ENCODE data around the gene JAZF1.

The JAZF1 gene

DNA sequence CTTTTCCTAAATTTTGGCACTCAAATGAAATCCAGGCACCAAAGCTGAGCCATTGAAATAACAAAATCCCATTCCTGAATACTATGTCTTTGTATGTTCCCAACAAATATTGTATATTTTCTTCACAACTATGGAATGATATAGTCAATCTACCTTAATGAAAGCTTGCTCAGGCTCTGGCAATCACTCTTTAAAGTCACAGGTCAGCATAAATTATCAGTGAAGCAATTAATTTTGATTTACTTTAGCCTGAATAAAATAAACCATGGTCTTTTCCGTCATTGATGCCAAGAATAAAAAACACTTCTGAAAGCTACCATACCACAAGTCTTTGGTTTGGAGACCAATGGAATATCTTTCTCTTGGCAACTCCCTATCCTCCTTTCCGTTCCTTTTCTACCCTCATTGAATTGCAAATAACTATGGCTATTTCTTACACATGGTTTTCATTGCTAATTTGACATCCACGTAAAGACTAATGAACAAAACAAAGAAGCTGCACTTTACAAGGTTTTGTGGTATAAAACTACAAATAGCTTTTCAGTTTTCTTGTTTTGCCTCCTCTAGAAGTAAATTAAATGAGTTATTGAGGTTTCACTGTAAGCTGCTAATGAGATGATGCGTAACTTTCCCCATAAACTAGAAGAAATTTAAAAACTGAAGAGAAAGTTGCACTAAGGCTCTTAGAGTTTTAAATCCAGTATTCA, 274.1 kb downstream of the JAZF1 start:
- Histone ChIP-seq H3K4me1 (ENCODE audit: insufficient read depth, insufficient read length) (peaks cover 4% of the 10 kb centered on the region), H3K36me3 (ENCODE audit: insufficient read depth, insufficient read length, low read length) (no peaks in the 10 kb centered on the region), H3K4me3 (ENCODE audit: insufficient read length, low read depth) (no peak overlapping the region), H3K27me3 (ENCODE audit: insufficient read depth, insufficient read length) (no peaks in the 10 kb centered on the region), H3K9ac (ENCODE audit: insufficient read length, low read depth) (no peak overlapping the region), H3K9me3 (ENCODE audit: insufficient read depth, low read length) (no peaks in the 10 kb centered on the region)
- DNase-seq (ENCODE audit: low read depth, low spot score): no peak
- TF ChIP-seq ZNF274 (IDR thresholded peaks at IDR 0.05; ENCODE audit: low read depth, low read length) (no peak), SUZ12 (IDR thresholded peaks at IDR 0.05; ENCODE audit: extremely low read depth, insufficient read depth, insufficient read length) (no peak), YY1 (IDR thresholded peaks at IDR 0.05; ENCODE audit: insufficient read depth, insufficient read length) (no peak)

DNA sequence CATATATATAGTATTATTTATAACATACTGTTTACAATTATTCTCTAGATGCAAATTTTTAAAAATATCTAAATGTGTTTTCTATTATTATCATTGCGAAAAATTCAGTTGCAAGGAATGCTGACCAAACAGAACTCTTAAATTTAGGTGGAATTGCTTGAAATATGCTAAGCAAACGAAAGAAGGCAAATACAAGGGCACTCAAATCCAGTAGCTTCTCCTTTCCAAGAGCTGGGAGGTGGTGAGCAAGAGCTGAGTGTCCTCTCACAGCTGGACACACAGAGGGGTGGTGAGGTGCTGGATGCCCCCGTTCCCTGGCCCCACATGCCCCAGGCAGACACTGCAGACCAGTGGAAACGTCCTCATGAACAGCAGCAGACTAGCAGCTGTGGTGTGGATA, 274.6 kb downstream of the JAZF1 start:
- DNase-seq (ENCODE audit: low read depth, low spot score): no peak
- no peak overlapping the region for H3K9ac ChIP-seq (ENCODE audit: insufficient read length, low read depth)
- no peak overlapping the region for H3K4me3 ChIP-seq (ENCODE audit: insufficient read length, low read depth)
- TF ChIP-seq SUZ12 (IDR thresholded peaks at IDR 0.05; ENCODE audit: extremely low read depth, insufficient read depth, insufficient read length): no peak
- no peak for TF ChIP-seq YY1 (IDR thresholded peaks at IDR 0.05; ENCODE audit: insufficient read depth, insufficient read length)
- TF ChIP-seq ZNF274 (IDR thresholded peaks at IDR 0.05; ENCODE audit: low read depth, low read length): no peak
- peaks cover 4% of the 10 kb centered on the region for H3K4me1 ChIP-seq (ENCODE audit: insufficient read depth, insufficient read length)
- no peaks in the 10 kb centered on the region for H3K27me3 ChIP-seq (ENCODE audit: insufficient read depth, insufficient read length)
- no peaks in the 10 kb centered on the region for H3K9me3 ChIP-seq (ENCODE audit: insufficient read depth, low read length)
- no peaks in the 10 kb centered on the region for H3K36me3 ChIP-seq (ENCODE audit: insufficient read depth, insufficient read length, low read length)

DNA sequence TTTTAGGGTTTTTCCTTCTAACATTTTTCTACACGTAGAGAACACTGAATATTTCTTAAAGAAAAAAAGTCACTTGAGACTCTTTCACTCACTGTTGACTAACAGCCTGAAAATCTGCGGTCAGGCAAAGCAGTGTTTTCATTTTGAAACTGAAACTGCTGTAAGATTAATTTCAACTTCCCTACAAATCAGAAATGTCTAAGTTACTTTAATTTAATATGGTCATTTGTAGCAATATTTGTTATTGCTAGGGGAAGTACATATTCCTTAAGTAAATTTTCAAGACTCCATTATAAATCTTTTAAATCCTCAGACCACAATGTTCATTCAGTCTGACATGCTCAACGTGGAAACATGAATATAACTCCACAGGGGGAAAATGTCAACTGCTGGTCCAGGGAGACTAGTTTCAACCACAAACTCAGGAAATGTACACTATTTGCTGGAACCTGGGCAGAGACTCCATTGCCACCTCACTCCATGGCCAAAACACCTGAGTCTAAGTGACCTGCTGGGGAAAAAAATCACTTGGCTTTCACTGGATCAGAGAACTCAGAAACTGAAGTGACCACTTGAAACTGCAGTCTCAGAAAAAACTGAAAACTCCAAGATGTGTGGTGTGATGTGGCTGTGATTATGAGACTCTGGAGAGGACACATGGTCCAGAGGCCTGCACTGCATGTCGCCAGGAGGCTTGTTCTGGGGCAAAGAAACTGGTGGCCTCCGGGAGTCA, 279.4 kb downstream of the JAZF1 start:
- H3K4me3 ChIP-seq (ENCODE audit: insufficient read length, low read depth): no peak overlapping the region
- H3K27me3 ChIP-seq (ENCODE audit: insufficient read depth, insufficient read length): no peaks in the 10 kb centered on the region
- TF ChIP-seq SUZ12 (IDR thresholded peaks at IDR 0.05; ENCODE audit: extremely low read depth, insufficient read depth, insufficient read length): no peak
- TF ChIP-seq YY1 (IDR thresholded peaks at IDR 0.05; ENCODE audit: insufficient read depth, insufficient read length): no peak
- TF ChIP-seq ZNF274 (IDR thresholded peaks at IDR 0.05; ENCODE audit: low read depth, low read length): no peak
- no peak for DNase-seq (ENCODE audit: low read depth, low spot score)
- no peak overlapping the region for H3K9ac ChIP-seq (ENCODE audit: insufficient read length, low read depth)
- no peaks in the 10 kb centered on the region for H3K36me3 ChIP-seq (ENCODE audit: insufficient read depth, insufficient read length, low read length)
- no peaks in the 10 kb centered on the region for H3K9me3 ChIP-seq (ENCODE audit: insufficient read depth, low read length)
- H3K4me1 ChIP-seq (ENCODE audit: insufficient read depth, insufficient read length): peaks cover 4% of the 10 kb centered on the region

DNA sequence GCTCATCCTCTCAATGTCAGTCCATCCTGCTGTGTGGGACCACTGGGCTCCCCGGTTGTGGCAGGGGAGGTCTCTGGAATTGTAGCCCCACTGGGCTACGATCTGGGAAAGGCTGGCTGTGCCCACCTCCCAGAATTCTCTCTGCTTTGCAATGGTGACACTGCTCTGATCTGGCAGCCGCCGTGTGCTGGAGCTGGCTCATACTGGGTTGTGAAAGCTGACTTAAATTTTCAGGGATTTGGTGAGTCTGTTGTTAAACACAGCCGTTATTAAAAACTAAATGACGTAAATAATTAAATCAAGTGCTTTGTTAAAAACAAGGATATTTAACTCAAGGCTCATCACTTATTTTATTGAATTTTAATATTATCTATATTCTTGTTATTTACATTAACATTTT, 280.6 kb downstream of the JAZF1 start:
- Histone ChIP-seq H3K9ac (ENCODE audit: insufficient read length, low read depth) (no peak overlapping the region), H3K27me3 (ENCODE audit: insufficient read depth, insufficient read length) (no peaks in the 10 kb centered on the region)

DNA sequence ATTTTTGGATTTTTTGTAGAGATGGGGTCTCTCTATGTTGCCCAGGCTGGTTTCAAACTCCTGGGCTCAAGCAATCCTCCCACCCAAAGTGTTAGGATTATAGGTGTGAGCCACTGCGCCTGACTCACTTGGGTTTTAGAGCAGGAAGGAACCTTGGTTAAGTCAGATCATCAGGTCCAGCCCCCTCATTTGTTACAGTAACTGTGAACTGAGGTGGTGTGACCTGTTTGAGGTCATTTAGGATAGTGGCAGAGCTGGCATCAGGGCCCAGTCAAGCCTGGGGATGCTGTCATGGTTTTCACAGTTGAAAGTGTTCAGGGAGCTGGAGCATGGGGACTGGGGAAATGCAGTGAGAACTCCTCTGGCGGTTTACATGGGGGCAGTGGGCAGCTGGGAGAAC, 281.0 kb downstream of the JAZF1 start:
- Histone ChIP-seq H3K36me3 (ENCODE audit: insufficient read depth, insufficient read length, low read length) (no peaks in the 10 kb centered on the region), H3K4me3 (ENCODE audit: insufficient read length, low read depth) (no peak overlapping the region), H3K9me3 (ENCODE audit: insufficient read depth, low read length) (no peaks in the 10 kb centered on the region), H3K4me1 (ENCODE audit: insufficient read depth, insufficient read length) (peaks cover 2% of the 10 kb centered on the region), H3K9ac (ENCODE audit: insufficient read length, low read depth) (no peak overlapping the region), H3K27me3 (ENCODE audit: insufficient read depth, insufficient read length) (no peaks in the 10 kb centered on the region)
- DNase-seq (ENCODE audit: low read depth, low spot score): no peak
- TF ChIP-seq YY1 (IDR thresholded peaks at IDR 0.05; ENCODE audit: insufficient read depth, insufficient read length) (no peak), ZNF274 (IDR thresholded peaks at IDR 0.05; ENCODE audit: low read depth, low read length) (no peak), SUZ12 (IDR thresholded peaks at IDR 0.05; ENCODE audit: extremely low read depth, insufficient read depth, insufficient read length) (no peak)

More for the DNA sequence above, 280.6 kb downstream of the JAZF1 start:
- DNase-seq (ENCODE audit: low read depth, low spot score): no peak
- Histone ChIP-seq H3K4me3 (ENCODE audit: insufficient read length, low read depth) (no peak overlapping the region), H3K4me1 (ENCODE audit: insufficient read depth, insufficient read length) (peaks cover 2% of the 10 kb centered on the region), H3K9me3 (ENCODE audit: insufficient read depth, low read length) (no peaks in the 10 kb centered on the region), H3K36me3 (ENCODE audit: insufficient read depth, insufficient read length, low read length) (no peaks in the 10 kb centered on the region)
- TF ChIP-seq SUZ12 (IDR thresholded peaks at IDR 0.05; ENCODE audit: extremely low read depth, insufficient read depth, insufficient read length): no peak
- TF ChIP-seq YY1 (IDR thresholded peaks at IDR 0.05; ENCODE audit: insufficient read depth, insufficient read length): no peak
- TF ChIP-seq ZNF274 (IDR thresholded peaks at IDR 0.05; ENCODE audit: low read depth, low read length): no peak

DNA sequence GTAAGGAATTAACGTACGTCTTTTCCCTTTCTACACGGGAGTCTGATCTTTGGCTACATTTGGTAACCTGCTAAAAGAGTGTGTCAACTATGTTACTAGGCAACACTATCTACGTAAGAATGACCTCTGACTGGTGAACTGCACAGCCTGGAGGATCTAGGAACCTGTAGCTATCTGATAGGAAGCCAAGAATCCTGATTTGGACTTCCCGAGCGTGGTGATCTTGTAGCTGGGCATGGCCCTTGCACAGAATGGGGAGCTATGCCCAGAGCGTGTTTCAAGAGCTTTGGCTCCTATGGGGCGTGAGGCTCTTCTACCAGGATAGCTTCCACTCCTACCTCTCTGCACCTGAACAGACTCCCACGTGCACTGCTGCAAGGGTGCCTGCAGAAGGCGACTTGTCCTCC, 283.2 kb downstream of the JAZF1 start:
- no peak for TF ChIP-seq SUZ12 (IDR thresholded peaks at IDR 0.05; ENCODE audit: extremely low read depth, insufficient read depth, insufficient read length)
- no peak for TF ChIP-seq ZNF274 (IDR thresholded peaks at IDR 0.05; ENCODE audit: low read depth, low read length)
- TF ChIP-seq YY1 (IDR thresholded peaks at IDR 0.05; ENCODE audit: insufficient read depth, insufficient read length): no peak
- Histone ChIP-seq H3K9me3 (ENCODE audit: insufficient read depth, low read length) (no peaks in the 10 kb centered on the region), H3K36me3 (ENCODE audit: insufficient read depth, insufficient read length, low read length) (no peaks in the 10 kb centered on the region), H3K4me3 (ENCODE audit: insufficient read length, low read depth) (no peak overlapping the region), H3K27me3 (ENCODE audit: insufficient read depth, insufficient read length) (no peaks in the 10 kb centered on the region), H3K4me1 (ENCODE audit: insufficient read depth, insufficient read length) (peaks cover 2% of the 10 kb centered on the region), H3K9ac (ENCODE audit: insufficient read length, low read depth) (no peak overlapping the region)
- no peak for DNase-seq (ENCODE audit: low read depth, low spot score)

DNA sequence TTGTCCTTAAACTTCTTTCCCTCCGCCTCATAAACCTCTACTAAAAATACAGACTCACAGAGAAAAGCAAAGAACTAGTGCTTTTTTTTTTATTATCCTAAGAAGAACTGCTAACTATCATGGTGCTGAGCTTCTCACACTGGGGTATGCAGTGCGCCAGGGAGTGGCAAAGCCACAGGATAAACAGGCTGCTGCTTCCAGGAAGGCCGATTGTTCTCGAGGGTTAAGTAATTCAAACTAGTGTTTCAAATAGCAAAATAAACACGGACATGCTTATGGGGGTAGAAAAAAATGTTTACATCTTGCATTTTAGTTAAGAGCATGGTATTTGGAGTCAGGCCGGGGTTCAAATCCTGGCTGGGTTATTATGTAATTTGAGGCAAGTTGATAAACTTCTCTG, 283.6 kb downstream of the JAZF1 start:
- DNase-seq (ENCODE audit: low read depth, low spot score): no peak

More for the DNA sequence above, 283.6 kb downstream of the JAZF1 start:
- no peak for TF ChIP-seq ZNF274 (IDR thresholded peaks at IDR 0.05; ENCODE audit: low read depth, low read length)
- H3K27me3 ChIP-seq (ENCODE audit: insufficient read depth, insufficient read length): no peaks in the 10 kb centered on the region
- H3K4me1 ChIP-seq (ENCODE audit: insufficient read depth, insufficient read length): peaks cover 2% of the 10 kb centered on the region
- no peak overlapping the region for H3K4me3 ChIP-seq (ENCODE audit: insufficient read length, low read depth)
- no peaks in the 10 kb centered on the region for H3K36me3 ChIP-seq (ENCODE audit: insufficient read depth, insufficient read length, low read length)
- H3K9ac ChIP-seq (ENCODE audit: insufficient read length, low read depth): no peak overlapping the region
- no peaks in the 10 kb centered on the region for H3K9me3 ChIP-seq (ENCODE audit: insufficient read depth, low read length)
